Astrocyte (in vitro differentiated cells and primary cell): ENCODE measurements around the gene OR7A17. TPM values are rescaled to one million over a fixed set of nuclear protein-coding genes. Genes with fewer than 3 reads are reported as not detected.

Source experiments
- DNase-seq: peaks from one replicate; pipeline ENCODE4 v3.0.0-alpha.2; 2010; ENCODE audit warnings: low read depth
- FAIRE-seq: peaks from 2 replicates; lab custom pipeline; 2011; peaks lifted over from hg19 to GRCh38; lab: Jason Lieb, UNC
- H2AFZ ChIP-seq: 2 replicates; pipeline ENCODE4 v1.6.0; 2012; ENCODE audit warnings: low read depth, low read length, inconsistent platforms
- H3K27ac ChIP-seq: 2 replicates; pipeline ENCODE4 v1.5.1; 2011; ENCODE audit warnings: low read depth, low read length, inconsistent platforms
- H3K27me3 ChIP-seq: 2 replicates; pipeline ENCODE4 v1.6.0; 2011; ENCODE audit warnings: low read length, inconsistent platforms; ENCODE audit not compliant: insufficient read depth
- H3K36me3 ChIP-seq: 2 replicates; pipeline ENCODE4 v1.5.1; 2011; ENCODE audit warnings: low read length, inconsistent platforms; ENCODE audit not compliant: insufficient read depth
- H3K4me1 ChIP-seq: 2 replicates; pipeline ENCODE4 v1.5.1; 2011; ENCODE audit warnings: low read length, inconsistent platforms; ENCODE audit not compliant: insufficient read depth
- H3K4me2 ChIP-seq: 2 replicates; pipeline ENCODE4 v1.6.0; 2012; ENCODE audit warnings: low read length, inconsistent platforms
- H3K4me3 ChIP-seq: 2 replicates; pipeline ENCODE4 v1.5.1; 2011; ENCODE audit warnings: low read depth, mild to moderate bottlenecking, low read length, inconsistent platforms; ENCODE audit not compliant: insufficient read depth
- H3K79me2 ChIP-seq: 2 replicates; pipeline ENCODE4 v1.6.0; 2012; ENCODE audit warnings: mild to moderate bottlenecking, low read length, inconsistent platforms; ENCODE audit not compliant: insufficient read depth
- H3K9ac ChIP-seq: 2 replicates; pipeline ENCODE4 v1.6.0; 2012; ENCODE audit warnings: mild to moderate bottlenecking, low read length, inconsistent platforms
- H3K9me3 ChIP-seq: 2 replicates; pipeline ENCODE4 v1.5.1; 2012; ENCODE audit warnings: low read depth, mild to moderate bottlenecking, low read length, inconsistent platforms; ENCODE audit not compliant: insufficient read depth
- H4K20me1 ChIP-seq: 2 replicates; pipeline ENCODE4 v1.6.0; 2012; ENCODE audit warnings: low read length, inconsistent platforms; ENCODE audit not compliant: insufficient read depth
- H3K27ac Mint-ChIP-seq: one replicate; pipeline ENCODE4 v1.8.0; 2021; ENCODE audit warnings: mild to moderate bottlenecking, mixed read lengths; ENCODE audit not compliant: unreplicated experiment
- H3K27me3 Mint-ChIP-seq: one replicate; pipeline ENCODE4 v1.8.0; 2021; ENCODE audit warnings: low read depth, mixed read lengths; ENCODE audit not compliant: unreplicated experiment
- H3K36me3 Mint-ChIP-seq: one replicate; pipeline ENCODE4 v1.8.0; 2021; ENCODE audit warnings: low read depth, mixed read lengths; ENCODE audit not compliant: unreplicated experiment
- H3K4me1 Mint-ChIP-seq: one replicate; pipeline ENCODE4 v1.8.0; 2021; ENCODE audit warnings: low read depth, mixed read lengths; ENCODE audit not compliant: unreplicated experiment
- H3K4me3 Mint-ChIP-seq: one replicate; pipeline ENCODE4 v1.8.0; 2021; ENCODE audit warnings: mild to moderate bottlenecking, moderate library complexity, mixed read lengths; ENCODE audit not compliant: unreplicated experiment
- H3K9me3 Mint-ChIP-seq: one replicate; pipeline ENCODE4 v1.8.0; 2021; ENCODE audit warnings: mild to moderate bottlenecking, mixed read lengths; ENCODE audit not compliant: unreplicated experiment
- EZH2 ChIP-seq: IDR thresholded peaks from 2 replicates; pipeline ENCODE4 v1.6.1; 2012; ENCODE audit warnings: mild to moderate bottlenecking, low read length, inconsistent platforms; ENCODE audit not compliant: insufficient read depth
- total RNA-seq: library from RNA; stranded (reverse); gene quantifications from 2 replicates; pipeline ENCODE4 v1.2.1, GENCODE V29; 2021
- TF ChIP-seq, protein P1 (sequence below): IDR thresholded peaks from 2 replicates; pipeline ENCODE4 v1.5.1; 2011; ENCODE audit warnings: low read depth, mild to moderate bottlenecking, inconsistent platforms, low read length, moderate library complexity; ENCODE audit not compliant: insufficient read depth

Gene OR7A17
- total RNA-seq, 1 donor from 2014 or later, result not detected

GRCh38 chr19:14889994-14890642, 4.2 kb upstream of the OR7A17 start:
- Mint-ChIP-seq H3K36me3 (no peaks in the 10 kb centered on the region), H3K4me3 (no peak overlapping the region), H3K4me1 (no peaks in the 10 kb centered on the region), H3K27me3 (peaks cover 8% of the 10 kb centered on the region), H3K27ac (no peak overlapping the region), H3K9me3 (no peaks in the 10 kb centered on the region)
- DNase-seq, result no peak
- Histone ChIP-seq H3K4me1 (no peaks in the 10 kb centered on the region), H3K9ac (no peak overlapping the region), H3K79me2 (no peaks in the 10 kb centered on the region), H3K9me3 (no peaks in the 10 kb centered on the region), H3K4me2 (no peak overlapping the region), H2AFZ (no peak overlapping the region), H3K36me3 (no peaks in the 10 kb centered on the region), H3K4me3 (no peak overlapping the region), H3K27me3 (no peaks in the 10 kb centered on the region), H4K20me1 (no peaks in the 10 kb centered on the region), H3K27ac (no peak overlapping the region)
- no peak for FAIRE-seq
- TF ChIP-seq EZH2, result no peak
- TF ChIP-seq, protein P1, sequence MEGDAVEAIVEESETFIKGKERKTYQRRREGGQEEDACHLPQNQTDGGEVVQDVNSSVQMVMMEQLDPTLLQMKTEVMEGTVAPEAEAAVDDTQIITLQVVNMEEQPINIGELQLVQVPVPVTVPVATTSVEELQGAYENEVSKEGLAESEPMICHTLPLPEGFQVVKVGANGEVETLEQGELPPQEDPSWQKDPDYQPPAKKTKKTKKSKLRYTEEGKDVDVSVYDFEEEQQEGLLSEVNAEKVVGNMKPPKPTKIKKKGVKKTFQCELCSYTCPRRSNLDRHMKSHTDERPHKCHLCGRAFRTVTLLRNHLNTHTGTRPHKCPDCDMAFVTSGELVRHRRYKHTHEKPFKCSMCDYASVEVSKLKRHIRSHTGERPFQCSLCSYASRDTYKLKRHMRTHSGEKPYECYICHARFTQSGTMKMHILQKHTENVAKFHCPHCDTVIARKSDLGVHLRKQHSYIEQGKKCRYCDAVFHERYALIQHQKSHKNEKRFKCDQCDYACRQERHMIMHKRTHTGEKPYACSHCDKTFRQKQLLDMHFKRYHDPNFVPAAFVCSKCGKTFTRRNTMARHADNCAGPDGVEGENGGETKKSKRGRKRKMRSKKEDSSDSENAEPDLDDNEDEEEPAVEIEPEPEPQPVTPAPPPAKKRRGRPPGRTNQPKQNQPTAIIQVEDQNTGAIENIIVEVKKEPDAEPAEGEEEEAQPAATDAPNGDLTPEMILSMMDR, result no peak

GRCh38 chr19:14871619-14872230, 14.2 kb downstream of the OR7A17 start:
- H3K4me3 ChIP-seq, result no peak overlapping the region
- H4K20me1 ChIP-seq, result no peaks in the 10 kb centered on the region
- H3K27ac ChIP-seq, result no peak overlapping the region
- no peaks in the 10 kb centered on the region for H3K9me3 Mint-ChIP-seq
- H3K4me3 Mint-ChIP-seq, result no peak overlapping the region
- no peak for FAIRE-seq
- H3K27me3 Mint-ChIP-seq, result no peaks in the 10 kb centered on the region
- H2AFZ ChIP-seq, result no peak overlapping the region
- no peak overlapping the region for H3K4me2 ChIP-seq
- no peaks in the 10 kb centered on the region for H3K36me3 ChIP-seq
- no peak overlapping the region for H3K27ac Mint-ChIP-seq
- no peak for DNase-seq
- no peaks in the 10 kb centered on the region for H3K79me2 ChIP-seq
- H3K4me1 ChIP-seq, result no peaks in the 10 kb centered on the region
- no peak for TF ChIP-seq EZH2
- TF ChIP-seq, protein P1, result peak; percentile 23
- no peaks in the 10 kb centered on the region for H3K36me3 Mint-ChIP-seq
- no peaks in the 10 kb centered on the region for H3K9me3 ChIP-seq
- no peaks in the 10 kb centered on the region for H3K4me1 Mint-ChIP-seq
- no peaks in the 10 kb centered on the region for H3K27me3 ChIP-seq
- H3K9ac ChIP-seq, result no peak overlapping the region

DNA sequence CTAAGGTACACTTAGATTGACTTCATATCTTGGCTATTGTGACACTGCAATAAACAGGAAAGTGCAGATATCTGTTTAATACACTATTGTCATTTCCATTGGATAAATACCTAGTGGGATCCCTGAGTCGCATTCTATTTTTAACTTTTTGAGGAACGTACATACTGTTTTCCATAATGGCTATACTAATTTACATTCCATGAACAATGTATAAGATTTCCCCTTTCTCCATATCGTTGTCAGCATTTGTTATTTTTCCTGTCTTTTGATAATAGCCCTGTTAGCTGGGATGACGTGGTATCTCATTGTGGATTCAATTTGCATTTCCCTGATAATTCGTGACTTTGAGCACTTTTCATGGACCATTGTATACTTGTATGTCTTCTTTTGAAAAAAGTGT, 17.4 kb downstream of the OR7A17 start:
- DNase-seq (no peak), FAIRE-seq (peak; percentile 29)
- no peak overlapping the region for H3K4me3 ChIP-seq
- no peak overlapping the region for H2AFZ ChIP-seq
- H3K4me2 ChIP-seq, result no peak overlapping the region
- Mint-ChIP-seq H3K4me3 (no peak overlapping the region), H3K27ac (no peak overlapping the region), H3K9me3 (peaks cover 2% of the 10 kb centered on the region), H3K36me3 (no peaks in the 10 kb centered on the region), H3K27me3 (peaks cover 5% of the 10 kb centered on the region), H3K4me1 (no peaks in the 10 kb centered on the region)
- H3K79me2 ChIP-seq, result no peaks in the 10 kb centered on the region
- TF ChIP-seq EZH2, result no peak
- TF ChIP-seq, protein P1, result no peak
- H3K27me3 ChIP-seq, result no peaks in the 10 kb centered on the region
- no peaks in the 10 kb centered on the region for H3K9me3 ChIP-seq
- no peak overlapping the region for H3K9ac ChIP-seq
- no peaks in the 10 kb centered on the region for H4K20me1 ChIP-seq
- no peak overlapping the region for H3K27ac ChIP-seq
- H3K4me1 ChIP-seq, result no peaks in the 10 kb centered on the region
- no peaks in the 10 kb centered on the region for H3K36me3 ChIP-seq
